Vagina (tissue), 2 donors: ENCODE data around the gene IP6K1. TPM values are rescaled to one million over a fixed set of nuclear protein-coding genes. Genes with fewer than 3 reads are reported as not detected.

Experiments
- DNase-seq, 2 donors: peaks; one replicate each; pipeline ENCODE4 v3.0.0-alpha.2; 2017; ENCODE audit errors: extremely low spot score in 2 of 2
- H3K27ac ChIP-seq: fragments of 200-600 bp; sonication (generic); one replicate; pipeline ENCODE4 v1.5.1; 2019
- H3K27me3 ChIP-seq: fragments of 200-600 bp; sonication (generic); one replicate; pipeline ENCODE4 v1.5.1; 2019
- H3K36me3 ChIP-seq, 2 donors: fragments of 200-600 bp; sonication (generic); one replicate each; pipeline ENCODE4 v1.5.1; 2017 to 2019
- H3K4me1 ChIP-seq: fragments of 200-600 bp; sonication (generic); one replicate; pipeline ENCODE4 v1.5.1; 2019
- H3K4me3 ChIP-seq, 2 donors: fragments of 200-600 bp; sonication (generic); 1 replicate in 1 of 2; 2 replicates in 1 of 2; pipeline ENCODE4 v1.5.1; 2016 to 2019
- H3K9me3 ChIP-seq: fragments of 200-600 bp; sonication (generic); one replicate; pipeline ENCODE4 v1.5.1; 2019
- POLR2A ChIP-seq, 2 donors: fragments of 450-650 bp; IDR thresholded peaks; one replicate each; pipeline ENCODE4 v1.6.1; 2017; ENCODE audit warnings: antibody characterized with exemption in 2 of 2, mild to moderate bottlenecking in 2 of 2, moderate library complexity in 2 of 2
- POLR2AphosphoS5 ChIP-seq, 2 donors: sonication (generic); formaldehyde crosslinking; IDR thresholded peaks; one replicate each; pipeline ENCODE4 v1.9.0; 2017; ENCODE audit warnings: antibody characterized with exemption in 2 of 2, mild to moderate bottlenecking in 2 of 2, low read depth in 1 of 2; ENCODE audit not compliant: insufficient read depth in 1 of 2
- intact Hi-C: fragments of 100-400 bp; cut with DNase I; formaldehyde crosslinking; loops from one replicate; pipeline ENCODE4 v1.15.1; 2023
- total RNA-seq: library from RNA; depleted of rRNA; stranded (reverse); fragments of >200 nt; gene quantifications from one replicate; pipeline ENCODE4 v1.2.3, GENCODE V29; 2016
- TF ChIP-seq, protein P1 (sequence below), 3 experiments: fragments of 450-650 bp in 2 of 3; fragments of 200-600 bp in 1 of 3; sonication (generic) in 1 of 3; IDR thresholded peaks; one replicate each; pipeline ENCODE4 v1.5.1; 2017 to 2019; ENCODE audit warnings: antibody characterized with exemption in 3 of 3, mild to moderate bottlenecking in 2 of 3, moderate library complexity in 2 of 3

Gene IP6K1
- total RNA-seq, 1 donor from 2014 or later = 46.2 TPM

DNA sequence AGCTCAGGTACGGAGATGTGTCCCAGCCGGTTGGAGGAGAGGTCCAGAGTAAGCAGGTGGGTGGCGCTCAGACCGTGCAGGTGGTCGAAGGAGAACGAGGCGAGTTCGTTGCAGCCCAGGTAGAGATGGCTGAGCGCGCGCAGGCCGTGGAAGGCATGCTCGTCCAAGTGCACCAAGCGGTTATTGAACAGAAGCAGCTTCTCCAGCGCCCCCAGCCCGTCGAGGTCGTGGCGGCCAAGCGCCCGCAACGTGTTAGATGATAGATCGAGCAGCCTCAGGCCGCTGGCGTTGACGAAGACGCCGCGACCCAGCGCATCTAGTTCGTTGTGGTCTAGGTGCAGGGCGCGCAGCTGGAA lies 67.5 kb downstream of the IP6K1 start:
- Histone ChIP-seq H3K36me3 (peaks cover 0 to 20% of the 10 kb centered on the region in 2 donors), H3K27ac (no peak overlapping the region), H3K9me3 (no peaks in the 10 kb centered on the region), H3K4me1 (peaks cover 36% of the 10 kb centered on the region), H3K4me3 (peak overlapping the region; percentile 53 to 58), H3K27me3 (no peaks in the 10 kb centered on the region)
- intact Hi-C loops = no loop called here
- TF ChIP-seq POLR2AphosphoS5 (IDR thresholded peaks at IDR 0.05; ENCODE audit: insufficient read depth in 1 of 2, low read depth in 1 of 2) = no peak
- TF ChIP-seq POLR2A (IDR thresholded peaks at IDR 0.05) = no peak
- TF ChIP-seq, protein P1, sequence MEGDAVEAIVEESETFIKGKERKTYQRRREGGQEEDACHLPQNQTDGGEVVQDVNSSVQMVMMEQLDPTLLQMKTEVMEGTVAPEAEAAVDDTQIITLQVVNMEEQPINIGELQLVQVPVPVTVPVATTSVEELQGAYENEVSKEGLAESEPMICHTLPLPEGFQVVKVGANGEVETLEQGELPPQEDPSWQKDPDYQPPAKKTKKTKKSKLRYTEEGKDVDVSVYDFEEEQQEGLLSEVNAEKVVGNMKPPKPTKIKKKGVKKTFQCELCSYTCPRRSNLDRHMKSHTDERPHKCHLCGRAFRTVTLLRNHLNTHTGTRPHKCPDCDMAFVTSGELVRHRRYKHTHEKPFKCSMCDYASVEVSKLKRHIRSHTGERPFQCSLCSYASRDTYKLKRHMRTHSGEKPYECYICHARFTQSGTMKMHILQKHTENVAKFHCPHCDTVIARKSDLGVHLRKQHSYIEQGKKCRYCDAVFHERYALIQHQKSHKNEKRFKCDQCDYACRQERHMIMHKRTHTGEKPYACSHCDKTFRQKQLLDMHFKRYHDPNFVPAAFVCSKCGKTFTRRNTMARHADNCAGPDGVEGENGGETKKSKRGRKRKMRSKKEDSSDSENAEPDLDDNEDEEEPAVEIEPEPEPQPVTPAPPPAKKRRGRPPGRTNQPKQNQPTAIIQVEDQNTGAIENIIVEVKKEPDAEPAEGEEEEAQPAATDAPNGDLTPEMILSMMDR (IDR thresholded peaks at IDR 0.05) = no peak
- DNase-seq = peak in 1 of 2 donors; percentile 85

DNA sequence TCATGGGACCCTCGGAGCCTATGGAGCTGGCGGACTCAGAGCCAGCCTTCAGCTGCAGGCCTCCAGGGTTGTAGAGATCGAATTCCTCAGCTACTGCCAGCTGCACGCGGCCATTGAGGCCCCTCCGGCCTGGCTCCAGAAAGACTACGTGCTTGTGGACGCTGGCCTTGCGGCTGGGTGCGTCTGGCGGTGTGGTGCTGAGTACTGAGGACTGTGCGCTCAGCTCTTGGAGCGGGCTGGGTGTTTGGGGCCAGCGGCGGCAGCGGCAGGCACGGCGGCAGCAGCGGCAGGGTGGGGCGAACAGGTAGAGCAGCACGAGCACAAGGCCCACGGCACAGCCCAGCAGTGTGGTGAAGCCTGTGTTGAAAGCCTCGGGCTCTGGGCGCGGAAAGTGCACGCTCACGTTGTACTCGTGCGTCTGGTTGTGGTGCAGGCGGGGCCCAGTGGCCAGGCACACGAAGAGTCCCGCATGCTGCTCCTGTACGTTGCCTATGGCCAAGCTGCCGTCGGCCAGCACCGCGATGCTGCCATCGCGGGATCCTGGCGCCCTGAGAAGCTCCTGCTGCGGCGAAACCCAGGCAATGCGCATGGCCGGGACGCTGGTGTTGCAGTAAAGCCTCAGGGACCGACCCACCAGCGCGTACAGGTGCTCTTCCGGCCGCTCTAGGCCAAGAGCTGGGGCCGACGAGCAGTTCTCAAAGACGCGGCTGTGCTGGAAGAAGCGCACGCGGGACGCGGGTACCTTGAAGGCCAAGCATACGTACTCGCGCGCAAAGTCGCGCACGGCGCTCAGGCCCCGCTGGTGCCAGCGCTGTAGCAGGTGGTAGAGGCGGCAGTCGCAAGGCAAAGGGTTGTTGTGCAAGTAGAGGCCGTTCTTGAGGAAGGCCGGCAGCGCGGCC lies 68.1 kb downstream of the IP6K1 start:
- intact Hi-C loops = no loop called here
- DNase-seq = no peak
- Histone ChIP-seq H3K36me3 (peaks cover 0 to 20% of the 10 kb centered on the region in 2 donors), H3K4me3 (peak overlapping the region; percentile 53 to 58), H3K27ac (no peak overlapping the region), H3K27me3 (no peaks in the 10 kb centered on the region), H3K9me3 (no peaks in the 10 kb centered on the region), H3K4me1 (peaks cover 33% of the 10 kb centered on the region)
- TF ChIP-seq POLR2AphosphoS5 (IDR thresholded peaks at IDR 0.05; ENCODE audit: insufficient read depth in 1 of 2, low read depth in 1 of 2) (no peak), POLR2A (IDR thresholded peaks at IDR 0.05) (no peak)
- TF ChIP-seq, protein P1 (IDR thresholded peaks at IDR 0.05) = no peak

DNA sequence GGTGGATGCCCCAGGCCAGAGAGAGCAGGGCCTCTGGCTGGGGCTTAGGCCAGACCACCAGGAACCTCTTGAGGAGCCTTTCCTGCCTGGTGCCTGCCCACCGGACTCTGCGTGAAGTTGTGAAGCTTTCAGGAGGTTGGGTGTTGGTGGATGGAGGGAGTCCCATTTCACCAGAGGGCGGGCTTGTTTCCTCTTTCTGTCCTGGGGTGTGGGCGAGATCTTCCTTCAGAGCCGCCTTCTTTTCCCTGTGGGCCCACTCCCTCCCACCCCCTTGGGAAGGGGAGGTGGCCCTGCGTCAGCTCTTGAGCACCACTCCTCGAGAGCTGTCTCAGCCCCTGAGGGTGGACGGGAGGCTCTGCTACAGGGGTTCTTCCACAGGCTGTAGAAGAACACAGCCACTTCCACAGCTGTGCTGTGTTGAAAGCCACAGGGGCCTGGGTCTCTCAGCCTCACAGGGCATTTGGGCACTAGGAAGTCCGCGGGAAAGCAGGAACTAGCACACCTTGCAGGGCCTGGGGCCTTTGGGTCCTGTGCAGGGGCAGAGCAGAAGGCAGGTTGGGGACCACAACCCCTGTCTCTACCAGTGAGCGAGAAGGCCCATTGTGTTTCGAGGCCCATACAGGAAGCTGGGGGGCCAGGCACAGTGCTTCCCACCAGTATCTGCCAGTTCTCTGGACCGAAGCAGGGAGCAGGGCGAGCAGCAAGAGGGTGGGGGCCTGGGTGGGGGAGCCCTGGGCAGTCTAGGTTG lies 69.0 kb downstream of the IP6K1 start:
- Histone ChIP-seq H3K27me3 (no peaks in the 10 kb centered on the region), H3K9me3 (no peaks in the 10 kb centered on the region), H3K4me3 (no peak overlapping the region), H3K4me1 (peaks cover 25% of the 10 kb centered on the region), H3K27ac (no peak overlapping the region), H3K36me3 (peaks cover 0 to 19% of the 10 kb centered on the region in 2 donors)
- DNase-seq = peak in 1 of 2 donors; percentile 84
- TF ChIP-seq POLR2AphosphoS5 (IDR thresholded peaks at IDR 0.05; ENCODE audit: insufficient read depth in 1 of 2, low read depth in 1 of 2) (no peak), POLR2A (IDR thresholded peaks at IDR 0.05) (no peak)
- TF ChIP-seq, protein P1 (IDR thresholded peaks at IDR 0.05) = no peak
- intact Hi-C loops = no loop called here

DNA sequence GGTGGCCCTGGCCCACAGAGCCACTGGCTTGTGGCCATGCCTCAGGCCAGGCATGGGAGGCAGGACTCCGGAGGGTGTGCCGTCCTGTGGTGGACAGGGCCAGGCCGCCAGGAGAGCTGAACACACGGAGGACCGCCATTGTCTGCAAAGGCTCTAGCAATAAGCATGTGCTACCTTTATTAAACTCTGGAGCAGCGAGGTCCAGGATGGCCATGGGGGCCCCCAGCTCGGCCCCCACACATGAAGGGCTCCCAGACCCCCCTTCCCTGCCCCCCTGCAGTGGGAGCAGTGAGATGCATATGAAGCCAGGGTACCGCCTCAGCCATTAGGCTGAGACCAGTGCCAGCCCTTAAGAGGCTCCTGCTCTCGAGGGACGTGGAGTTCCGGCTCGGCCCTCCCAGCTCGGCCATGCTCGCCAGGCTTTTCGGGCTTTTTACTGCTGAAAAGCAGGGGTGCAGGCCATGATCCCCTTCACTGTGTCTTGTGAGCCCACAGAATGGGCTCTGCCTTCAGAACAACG lies 69.6 kb downstream of the IP6K1 start:
- H3K4me3 ChIP-seq = no peak overlapping the region
- TF ChIP-seq, protein P1 (IDR thresholded peaks at IDR 0.05) = no peak
- TF ChIP-seq POLR2A (IDR thresholded peaks at IDR 0.05) = no peak
- no peaks in the 10 kb centered on the region for H3K9me3 ChIP-seq
- H3K4me1 ChIP-seq = peaks cover 20% of the 10 kb centered on the region
- H3K36me3 ChIP-seq = peaks cover 0 to 13% of the 10 kb centered on the region in 2 donors
- no peak overlapping the region for H3K27ac ChIP-seq
- intact Hi-C loops = no loop called here
- peak in 1 of 2 donors; percentile 85 for DNase-seq
- H3K27me3 ChIP-seq = no peaks in the 10 kb centered on the region
